Measurements from ENCODE around the gene PPIE. TPM values are rescaled to one million over a fixed set of nuclear protein-coding genes. Genes with fewer than 3 reads are reported as not detected.
"Not testable (repeated sequence)": the region's sequence is repeated elsewhere in the genome, so short reads cannot be mapped to it uniquely, and the experiment has no call there.

PPIE gene
- total RNA-seq, 2 donors from 2014 or later: 34.7 to 42.6 TPM

GRCh38 chr1:39776886-39777285 is 38.2 kb downstream of the PPIE start:
- H3K4me1 ChIP-seq: no peaks in the 10 kb centered on the region
- H3K9me3 ChIP-seq: no peaks in the 10 kb centered on the region
- H3K27ac ChIP-seq: no peak overlapping the region
- no peak for DNase-seq
- TF ChIP-seq CTCF (IDR thresholded peaks at IDR 0.05): no peak
- no peak overlapping the region for H3K9ac ChIP-seq (ENCODE audit: low read depth in 2 of 2, low read length in 2 of 2)
- no peak overlapping the region for H3K4me3 ChIP-seq
- intact Hi-C loops (cut with DNase I): no loop called here
- no peaks in the 10 kb centered on the region for H3K36me3 ChIP-seq
- H3K27me3 ChIP-seq: no peaks in the 10 kb centered on the region

GRCh38 chr1:39777306-39777705 is 38.6 kb downstream of the PPIE start:
- intact Hi-C loops (cut with DNase I): no loop called here
- Histone ChIP-seq H3K4me1 (no peaks in the 10 kb centered on the region), H3K4me3 (no peak overlapping the region), H3K27ac (no peak overlapping the region), H3K9me3 (no peaks in the 10 kb centered on the region), H3K36me3 (no peaks in the 10 kb centered on the region), H3K9ac (ENCODE audit: low read depth in 2 of 2, low read length in 2 of 2) (no peak overlapping the region), H3K27me3 (no peaks in the 10 kb centered on the region)
- TF ChIP-seq CTCF (IDR thresholded peaks at IDR 0.05): no peak
- DNase-seq: no peak

GRCh38 chr1:39777896-39778295 is 39.2 kb downstream of the PPIE start:
- H3K4me3 ChIP-seq; H3K27me3 ChIP-seq; H3K9ac ChIP-seq (ENCODE audit: low read depth in 2 of 2, low read length in 2 of 2); H3K9me3 ChIP-seq; intact Hi-C loops (cut with DNase I); H3K27ac ChIP-seq; DNase-seq; H3K4me1 ChIP-seq; H3K36me3 ChIP-seq: not testable (repeated sequence)

- H3K4me3 ChIP-seq; H3K27ac ChIP-seq; H3K9me3 ChIP-seq; H3K9ac ChIP-seq (ENCODE audit: low read depth in 2 of 2, low read length in 2 of 2); H3K36me3 ChIP-seq; DNase-seq; H3K27me3 ChIP-seq; intact Hi-C loops (cut with DNase I); H3K4me1 ChIP-seq: not testable (repeated sequence)
Observed at GRCh38 chr1:39778463-39779099, 39.9 kb downstream of the PPIE start.

GRCh38 chr1:39779137-39779536 is 40.5 kb downstream of the PPIE start:
- no peak overlapping the region for H3K27ac ChIP-seq
- H3K4me3 ChIP-seq: no peak overlapping the region
- intact Hi-C loops (cut with DNase I): no loop called here
- no peaks in the 10 kb centered on the region for H3K9me3 ChIP-seq
- TF ChIP-seq CTCF (IDR thresholded peaks at IDR 0.05): no peak
- no peaks in the 10 kb centered on the region for H3K36me3 ChIP-seq
- no peak overlapping the region for H3K9ac ChIP-seq (ENCODE audit: low read depth in 2 of 2, low read length in 2 of 2)
- no peaks in the 10 kb centered on the region for H3K4me1 ChIP-seq
- no peaks in the 10 kb centered on the region for H3K27me3 ChIP-seq
- no peak for DNase-seq

- H3K9ac ChIP-seq (ENCODE audit: low read depth in 2 of 2, low read length in 2 of 2): no peak overlapping the region
- H3K27me3 ChIP-seq: no peaks in the 10 kb centered on the region
- no peaks in the 10 kb centered on the region for H3K9me3 ChIP-seq
- H3K4me3 ChIP-seq: no peak overlapping the region
- no peak overlapping the region for H3K27ac ChIP-seq
- no peaks in the 10 kb centered on the region for H3K4me1 ChIP-seq
- DNase-seq: no peak
- TF ChIP-seq CTCF (IDR thresholded peaks at IDR 0.05): no peak
- intact Hi-C loops (cut with DNase I): no loop called here
- H3K36me3 ChIP-seq: no peaks in the 10 kb centered on the region
Observed at GRCh38 chr1:39779821-39780220, 41.1 kb downstream of the PPIE start.
